ENCODE results near the gene ETDA. TPM values are rescaled to one million over a fixed set of nuclear protein-coding genes. Genes with fewer than 3 reads are reported as not detected.
"Not testable (repeated sequence)": the region's sequence is repeated elsewhere in the genome, so short reads cannot be mapped to it uniquely, and the experiment has no call there.

ETDA gene
- total RNA-seq (not detected), polyA plus RNA-seq (not detected)
- long read RNA-seq, donor 1, result 0 reads
- long read RNA-seq, donor 2, result 0 reads
- long read RNA-seq, donor 3, result 0 reads

DNA sequence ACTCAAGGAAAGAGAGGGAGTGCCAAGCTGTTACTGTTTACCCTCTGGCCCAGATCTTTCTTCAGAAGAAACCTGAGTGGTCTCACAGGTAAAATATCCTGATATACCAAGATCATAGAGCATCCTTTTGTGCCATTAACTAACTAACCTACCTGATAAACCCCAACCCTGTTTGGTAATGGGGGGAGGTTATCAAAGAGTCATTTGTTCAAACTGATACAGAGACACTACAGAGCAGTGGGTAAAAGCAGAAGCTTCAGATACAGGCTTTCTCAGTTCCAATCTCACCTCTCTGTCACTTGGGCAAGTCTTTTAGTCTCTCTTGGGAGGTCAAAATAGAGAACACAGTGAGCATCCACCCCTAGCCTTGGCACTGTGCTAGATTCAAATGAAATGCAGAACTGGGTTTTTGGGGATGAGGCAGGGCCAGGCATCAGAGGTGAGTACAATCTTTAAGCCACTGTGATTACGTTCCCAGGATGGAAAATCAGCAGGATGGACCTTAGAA lies at the start of gene ETDA:
Gene ETDA, plus strand, starts transcription at position 51 of the 508 bp plus-strand sequence. CDS start 1,216 bp downstream, outside the sequence.
- H3K4me1 ChIP-seq (ENCODE audit: insufficient read depth); H3K36me3 ChIP-seq; H3K27me3 ChIP-seq; DNase-seq; intact Hi-C loops (cut with DNase I); H3K4me3 ChIP-seq; H3K9me3 ChIP-seq; H3K27ac ChIP-seq: not testable (repeated sequence)
- WGBS, 3 donors, result no CpG with 5 or more reads among the region's 1 CpG

DNA sequence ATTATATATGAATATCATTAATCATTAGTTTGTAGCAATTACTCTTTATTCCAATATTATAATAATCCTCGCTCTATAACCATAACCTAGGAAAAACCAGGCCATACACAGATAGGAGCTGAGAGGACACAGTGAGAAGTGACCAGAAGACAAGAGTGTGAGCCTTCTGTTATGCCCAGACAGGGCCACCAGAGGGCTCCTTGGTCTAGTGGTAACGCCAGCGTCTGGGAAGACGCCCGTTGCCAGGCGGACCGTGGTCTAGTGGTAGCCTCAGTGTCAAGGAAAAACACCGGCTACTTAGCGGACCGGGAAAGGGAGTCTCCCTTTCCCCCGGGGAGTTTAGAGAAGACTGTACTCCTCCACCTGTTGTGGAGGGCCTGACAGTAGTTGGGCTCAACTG lies 45.4 kb upstream of the ETDA start:
- H3K9me3 ChIP-seq; H3K4me1 ChIP-seq (ENCODE audit: insufficient read depth); DNase-seq; H3K36me3 ChIP-seq; H3K27ac ChIP-seq; H3K4me3 ChIP-seq; intact Hi-C loops (cut with DNase I); H3K27me3 ChIP-seq: not testable (repeated sequence)
- WGBS, 3 donors, result 25 to 44% (median 29%) methylated on average over 11 of the region's 11 CpGs

DNA sequence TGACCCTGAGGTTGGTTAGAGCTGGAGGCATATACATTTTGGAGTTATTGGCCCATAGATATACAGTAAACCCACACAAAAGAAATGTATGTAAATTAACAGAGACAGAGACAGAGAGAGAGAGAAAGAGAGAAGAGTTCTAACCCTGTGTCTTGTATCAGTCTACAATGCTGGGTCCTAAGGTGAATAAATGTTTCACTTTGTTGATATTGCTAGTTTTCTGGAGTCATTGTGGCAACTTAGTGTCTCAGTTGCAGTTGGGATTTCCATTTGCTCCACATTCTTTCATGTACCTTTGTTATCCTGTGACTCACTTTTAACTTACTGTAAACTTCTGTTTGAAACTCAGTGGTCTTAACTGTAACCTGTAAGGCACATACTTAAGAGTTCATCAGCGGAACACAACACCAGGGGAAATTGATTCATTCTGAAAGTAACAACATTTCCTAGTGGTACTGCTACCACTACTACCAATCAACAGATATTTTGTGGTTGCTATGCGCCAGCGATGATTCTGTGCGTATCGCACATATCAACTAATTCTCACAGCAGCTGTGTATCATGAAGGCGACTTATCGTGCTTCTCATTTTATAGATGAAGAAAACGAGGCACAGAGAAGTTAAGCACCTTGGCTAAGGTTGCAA lies 38.5 kb upstream of the ETDA start:
- Histone ChIP-seq H3K4me1 (ENCODE audit: insufficient read depth) (no peaks in the 10 kb centered on the region), H3K27me3 (no peaks in the 10 kb centered on the region), H3K4me3 (no peak overlapping the region), H3K36me3 (no peaks in the 10 kb centered on the region), H3K27ac (no peak overlapping the region), H3K9me3 (no peaks in the 10 kb centered on the region)
- WGBS, 3 donors, result 81 to 90% (median 87%) methylated on average over 8 of the region's 8 CpGs
- TF ChIP-seq, protein P1, sequence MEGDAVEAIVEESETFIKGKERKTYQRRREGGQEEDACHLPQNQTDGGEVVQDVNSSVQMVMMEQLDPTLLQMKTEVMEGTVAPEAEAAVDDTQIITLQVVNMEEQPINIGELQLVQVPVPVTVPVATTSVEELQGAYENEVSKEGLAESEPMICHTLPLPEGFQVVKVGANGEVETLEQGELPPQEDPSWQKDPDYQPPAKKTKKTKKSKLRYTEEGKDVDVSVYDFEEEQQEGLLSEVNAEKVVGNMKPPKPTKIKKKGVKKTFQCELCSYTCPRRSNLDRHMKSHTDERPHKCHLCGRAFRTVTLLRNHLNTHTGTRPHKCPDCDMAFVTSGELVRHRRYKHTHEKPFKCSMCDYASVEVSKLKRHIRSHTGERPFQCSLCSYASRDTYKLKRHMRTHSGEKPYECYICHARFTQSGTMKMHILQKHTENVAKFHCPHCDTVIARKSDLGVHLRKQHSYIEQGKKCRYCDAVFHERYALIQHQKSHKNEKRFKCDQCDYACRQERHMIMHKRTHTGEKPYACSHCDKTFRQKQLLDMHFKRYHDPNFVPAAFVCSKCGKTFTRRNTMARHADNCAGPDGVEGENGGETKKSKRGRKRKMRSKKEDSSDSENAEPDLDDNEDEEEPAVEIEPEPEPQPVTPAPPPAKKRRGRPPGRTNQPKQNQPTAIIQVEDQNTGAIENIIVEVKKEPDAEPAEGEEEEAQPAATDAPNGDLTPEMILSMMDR (IDR thresholded peaks at IDR 0.05), result no peak
- no peak for TF ChIP-seq EP300 (IDR thresholded peaks at IDR 0.05)
- TF ChIP-seq POLR2A (IDR thresholded peaks at IDR 0.05), result no peak
- intact Hi-C loops (cut with DNase I), result no loop called here
- DNase-seq, result no peak

DNA sequence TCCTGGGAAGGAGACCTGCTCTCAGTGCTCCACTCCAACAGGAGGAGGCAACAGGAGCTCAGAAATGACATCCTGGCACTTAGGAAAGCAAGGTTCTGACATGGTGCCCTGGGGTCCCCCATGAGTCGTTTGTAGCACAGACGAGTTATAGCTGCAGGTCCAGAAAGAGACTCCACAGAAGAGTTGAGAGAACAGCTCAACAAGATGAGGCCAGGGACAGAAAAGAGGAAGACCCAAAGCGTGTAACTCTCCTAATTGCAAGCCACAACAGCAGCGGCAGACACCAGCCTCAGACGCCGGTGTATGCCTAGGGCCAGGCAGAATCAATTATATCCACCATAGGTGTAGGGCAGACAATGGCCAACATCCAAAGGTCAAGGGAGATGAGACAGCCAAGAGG lies 5.9 kb upstream of the ETDA start:
- H3K36me3 ChIP-seq; H3K27me3 ChIP-seq; H3K27ac ChIP-seq; H3K9me3 ChIP-seq; H3K4me1 ChIP-seq (ENCODE audit: insufficient read depth); H3K4me3 ChIP-seq; intact Hi-C loops (cut with DNase I); DNase-seq: not testable (repeated sequence)
- no CpG with 5 or more reads among the region's 6 CpGs for WGBS, 3 donors

DNA sequence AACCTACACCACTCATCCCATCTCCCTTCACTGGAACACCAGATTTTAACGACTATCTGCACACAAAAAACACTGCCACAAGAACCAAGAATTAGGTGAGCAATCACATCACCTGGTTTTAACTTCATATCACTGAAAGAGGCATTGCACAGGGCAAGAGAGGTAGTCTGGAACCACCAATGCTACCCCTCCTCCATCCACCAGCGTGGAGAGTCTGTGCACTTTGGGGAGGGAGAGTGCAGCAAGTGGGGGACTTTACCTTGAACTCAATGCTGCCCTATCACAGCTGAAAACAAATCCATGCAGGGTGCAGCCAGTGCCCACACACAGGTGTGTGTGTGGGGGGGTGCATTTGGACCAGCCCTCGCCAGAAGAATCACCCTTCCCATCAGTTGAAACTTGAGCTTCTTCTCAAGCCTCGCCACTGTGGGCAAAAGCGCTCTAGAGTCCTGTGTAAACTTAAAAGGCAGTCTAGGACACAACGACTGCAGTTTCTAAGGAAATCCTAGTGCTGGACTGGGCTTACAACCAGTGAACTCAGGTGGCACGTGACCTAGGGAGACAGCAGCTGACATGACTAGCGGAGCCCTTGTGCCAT lies 4.3 kb downstream of the ETDA start:
- H3K4me3 ChIP-seq; H3K36me3 ChIP-seq; DNase-seq; H3K27ac ChIP-seq; H3K4me1 ChIP-seq (ENCODE audit: insufficient read depth); intact Hi-C loops (cut with DNase I); H3K9me3 ChIP-seq; H3K27me3 ChIP-seq: not testable (repeated sequence)
- WGBS, 3 donors, result 53 to 73% (median 60%) methylated on average over 6 to 7 of the region's 8 CpGs

DNA sequence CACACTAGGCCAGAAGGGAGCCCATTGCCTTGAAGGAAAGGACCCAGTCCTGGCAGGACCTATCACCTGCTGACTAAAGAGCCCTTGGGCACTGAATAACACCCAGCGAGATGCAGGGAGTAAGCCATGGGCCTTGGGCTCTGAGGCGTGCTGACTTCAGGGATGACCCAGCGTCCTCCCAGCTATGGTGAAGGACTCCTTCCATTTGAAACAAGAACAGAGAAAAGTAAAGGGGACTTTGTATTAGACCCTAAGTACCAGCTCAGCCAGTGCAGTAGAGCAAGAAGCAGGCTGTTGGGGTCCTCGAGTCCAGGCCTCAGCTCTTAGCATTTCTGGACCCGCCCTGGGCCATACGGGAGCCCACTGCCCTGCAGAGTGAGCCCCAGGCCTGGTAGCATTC lies 5.1 kb downstream of the ETDA start:
- no peak for DNase-seq
- Histone ChIP-seq H3K4me3 (no peak overlapping the region), H3K4me1 (ENCODE audit: insufficient read depth) (no peaks in the 10 kb centered on the region), H3K27ac (no peak overlapping the region), H3K9me3 (no peaks in the 10 kb centered on the region), H3K27me3 (no peaks in the 10 kb centered on the region), H3K36me3 (no peaks in the 10 kb centered on the region)
- intact Hi-C loops (cut with DNase I), result no loop called here
- TF ChIP-seq POLR2A (IDR thresholded peaks at IDR 0.05) (no peak), EP300 (IDR thresholded peaks at IDR 0.05) (no peak)
- TF ChIP-seq, protein P1 (IDR thresholded peaks at IDR 0.05), result no peak
- WGBS, 3 donors, result 79 to 83% (median 80%) methylated on average over 6 of the region's 6 CpGs
